GM21723 (cell line): ENCODE data around the gene ZNF318.
"Not testable (repeated sequence)": the region's sequence is repeated elsewhere in the genome, so short reads cannot be mapped to it uniquely, and the experiment has no call there.

Experiments
- ATAC-seq: cut with Tn5 transposase; IDR thresholded peaks from one replicate; pipeline ENCODE4 v1.9.1; 2021; ENCODE audit warnings: mild to moderate bottlenecking, moderate library complexity; ENCODE audit not compliant: unreplicated experiment

Gene ZNF318

GRCh38 chr6:43390753-43391439 is 21.4 kb upstream of the ZNF318 start:
- not testable (repeated sequence) for ATAC-seq

DNA sequence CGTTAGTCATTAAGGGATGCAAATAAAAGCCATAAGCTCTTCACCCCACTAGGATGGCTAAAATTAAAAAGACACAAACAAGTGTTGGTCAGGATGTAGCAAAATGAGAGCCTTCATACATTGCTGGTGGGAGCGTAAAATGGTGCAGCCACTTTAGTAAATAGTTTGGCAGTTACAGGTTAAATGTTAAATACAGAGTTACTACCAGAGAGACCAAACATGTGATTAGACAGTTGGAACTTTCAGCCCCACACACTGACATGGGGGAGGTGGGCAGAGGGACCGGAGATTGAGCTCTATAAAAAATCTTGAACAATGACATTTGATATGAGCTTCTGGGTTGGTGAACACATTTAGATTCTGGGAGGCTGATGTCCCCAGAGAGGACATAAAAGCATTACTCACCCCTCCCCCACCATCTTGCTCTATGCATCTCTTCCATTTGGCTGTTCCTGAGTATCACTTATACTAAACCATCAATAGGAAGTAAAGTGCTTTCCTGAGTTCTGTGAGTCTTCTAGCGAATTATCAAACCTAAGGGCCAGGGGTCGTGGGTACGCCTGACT is 20.4 kb upstream of the ZNF318 start:
- ATAC-seq = no peak

DNA sequence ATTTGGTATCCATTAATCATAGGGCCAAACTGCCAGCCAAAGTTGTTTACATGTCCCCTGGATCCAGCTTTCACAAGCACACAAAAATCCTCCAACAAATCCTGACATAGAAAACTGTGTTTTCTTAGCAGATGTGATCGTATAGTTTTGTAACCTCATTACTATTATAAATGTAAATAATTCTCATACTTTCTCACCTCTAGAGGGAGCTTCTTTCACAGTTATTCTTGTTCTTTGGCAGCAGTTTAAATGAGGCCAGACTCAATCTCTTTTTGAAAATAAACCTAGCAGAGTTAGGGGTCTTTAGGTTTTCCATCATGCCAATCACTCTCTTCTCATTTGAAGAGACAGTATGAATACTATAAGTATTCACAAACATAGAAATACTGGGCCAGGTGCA is 17.0 kb upstream of the ZNF318 start:
- ATAC-seq = no peak

DNA sequence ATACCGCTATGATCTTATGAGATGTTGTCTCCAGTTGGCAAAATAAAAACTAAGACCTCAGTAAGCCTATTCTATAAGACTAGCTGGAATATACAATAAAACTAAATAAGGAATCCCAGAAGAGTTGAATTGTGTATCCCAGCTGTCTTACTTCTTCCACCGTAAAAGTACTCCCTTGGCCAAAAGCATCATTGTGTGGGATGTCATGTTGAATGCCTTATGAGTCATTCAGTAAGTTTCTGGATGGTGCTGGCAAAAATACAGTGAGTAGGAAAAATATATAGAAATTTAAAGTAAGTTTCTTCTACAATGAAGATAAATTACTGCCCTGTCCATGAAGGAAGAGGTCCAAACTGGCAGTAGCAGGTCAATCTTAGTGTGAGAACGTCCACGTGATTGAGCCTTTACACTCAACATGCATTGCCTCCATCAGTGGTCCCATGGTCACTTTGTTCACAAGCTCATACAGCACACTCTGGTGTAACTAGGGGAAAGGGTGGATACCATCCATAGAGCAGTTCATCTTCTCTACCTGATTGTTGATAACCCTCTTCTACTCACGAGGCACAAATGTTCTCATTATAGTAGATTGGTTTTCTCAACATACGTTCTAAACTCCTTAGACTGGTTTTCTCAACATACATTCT is 13.7 kb upstream of the ZNF318 start:
- no peak for ATAC-seq

- not testable (repeated sequence) for ATAC-seq
Measured at GRCh38 chr6:43380858-43381257, 11.4 kb upstream of the ZNF318 start.

GRCh38 chr6:43378631-43379030 is 9.2 kb upstream of the ZNF318 start:
- ATAC-seq = no peak

GRCh38 chr6:43377710-43378229 is 8.3 kb upstream of the ZNF318 start:
- ATAC-seq = no peak

DNA sequence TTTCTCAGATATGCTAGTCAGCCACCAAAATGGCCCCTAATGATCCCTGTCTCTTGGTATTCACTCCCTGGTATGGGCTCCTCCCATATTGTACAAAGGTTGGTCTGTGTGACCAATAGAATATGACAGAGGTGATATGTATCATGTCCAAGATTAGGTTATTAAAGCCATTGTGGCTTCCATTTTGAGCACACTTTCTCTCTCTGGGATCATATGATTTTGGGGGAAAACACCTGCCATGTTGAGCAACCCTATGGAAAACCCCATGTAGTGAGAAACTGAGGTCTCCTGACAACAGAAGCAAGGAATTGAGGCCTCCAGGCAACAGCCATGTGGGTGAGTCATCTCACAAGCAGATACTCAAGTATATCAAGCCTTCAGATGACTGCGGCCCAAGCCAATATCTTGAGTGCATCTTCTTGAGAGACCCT is 7.1 kb upstream of the ZNF318 start:
- ATAC-seq = peak; percentile 43

GRCh38 chr6:43375693-43376092 is 6.2 kb upstream of the ZNF318 start:
- no peak for ATAC-seq

GRCh38 chr6:43373252-43373875 is 3.9 kb upstream of the ZNF318 start:
- no peak for ATAC-seq

DNA sequence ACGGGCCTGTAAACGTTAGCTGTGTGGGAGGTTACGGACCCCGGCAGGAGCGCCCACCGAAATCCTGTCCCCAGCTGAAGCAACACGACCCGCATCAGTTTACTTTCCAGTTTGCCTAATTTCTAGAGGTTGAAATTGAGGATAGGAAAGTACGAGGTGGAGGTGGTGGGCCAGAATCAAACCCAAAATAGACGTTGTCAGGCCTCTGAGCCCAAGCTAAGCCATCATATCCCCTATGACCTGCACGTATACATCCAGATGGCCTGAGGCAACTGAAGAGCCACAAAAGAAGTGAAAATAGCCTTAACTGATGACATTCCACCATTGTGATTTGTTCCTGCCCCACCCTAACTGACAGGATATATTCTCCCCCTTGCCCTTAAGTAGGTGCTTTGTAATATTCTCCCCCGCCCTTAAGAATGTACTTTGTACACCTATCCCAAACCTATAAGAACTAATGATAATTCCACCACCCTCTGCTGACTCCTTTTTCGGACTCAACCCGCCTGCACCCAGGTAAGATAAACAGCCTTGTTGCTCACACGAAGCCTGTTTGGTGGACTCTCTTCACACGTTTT is 645 bp upstream of the ZNF318 start:
- peak; percentile 25 for ATAC-seq

DNA sequence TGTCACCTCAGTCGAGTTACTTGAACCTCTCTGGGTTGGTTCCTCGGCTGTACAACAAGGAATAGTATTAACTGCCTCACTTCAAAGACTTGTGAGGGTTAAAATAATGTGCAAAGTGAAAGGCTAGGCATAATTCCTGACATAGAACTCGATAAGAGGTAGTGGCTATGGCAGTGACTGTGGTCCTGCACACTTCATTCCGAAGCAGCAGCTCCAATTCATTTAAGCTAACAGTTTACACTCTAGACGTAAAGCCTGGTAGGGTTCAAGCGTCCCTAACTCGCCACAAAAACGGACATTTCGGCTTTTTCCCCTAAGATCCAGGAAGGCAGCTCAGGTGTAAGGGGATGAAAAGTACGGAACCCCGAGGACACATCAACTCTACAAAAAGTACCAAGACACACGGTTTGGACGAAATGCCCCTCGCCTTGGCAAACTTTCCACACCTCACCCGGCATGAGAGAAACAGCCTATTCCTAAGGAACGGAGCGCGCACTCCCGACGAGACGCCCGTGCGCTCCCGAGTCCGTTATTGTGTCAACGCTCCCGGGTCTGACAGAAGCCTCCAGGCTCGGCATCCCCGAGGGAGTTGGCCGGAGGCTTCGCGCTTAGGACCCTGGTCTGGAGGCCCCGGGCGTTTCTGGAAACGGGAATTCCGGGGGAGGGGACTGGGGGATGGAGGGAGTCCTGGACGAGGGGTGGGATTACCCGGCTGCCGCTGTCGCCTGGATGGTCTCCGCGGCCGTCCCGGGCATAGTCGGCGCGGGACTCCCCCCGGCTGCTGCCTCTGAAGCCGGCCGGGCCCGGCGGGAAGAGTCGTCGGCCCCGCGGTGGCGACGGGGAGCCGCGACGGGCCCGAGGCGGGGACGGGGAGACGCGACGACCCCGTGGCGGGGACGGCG is 937 bp downstream of the ZNF318 start:
- peak; percentile 14 for ATAC-seq

DNA sequence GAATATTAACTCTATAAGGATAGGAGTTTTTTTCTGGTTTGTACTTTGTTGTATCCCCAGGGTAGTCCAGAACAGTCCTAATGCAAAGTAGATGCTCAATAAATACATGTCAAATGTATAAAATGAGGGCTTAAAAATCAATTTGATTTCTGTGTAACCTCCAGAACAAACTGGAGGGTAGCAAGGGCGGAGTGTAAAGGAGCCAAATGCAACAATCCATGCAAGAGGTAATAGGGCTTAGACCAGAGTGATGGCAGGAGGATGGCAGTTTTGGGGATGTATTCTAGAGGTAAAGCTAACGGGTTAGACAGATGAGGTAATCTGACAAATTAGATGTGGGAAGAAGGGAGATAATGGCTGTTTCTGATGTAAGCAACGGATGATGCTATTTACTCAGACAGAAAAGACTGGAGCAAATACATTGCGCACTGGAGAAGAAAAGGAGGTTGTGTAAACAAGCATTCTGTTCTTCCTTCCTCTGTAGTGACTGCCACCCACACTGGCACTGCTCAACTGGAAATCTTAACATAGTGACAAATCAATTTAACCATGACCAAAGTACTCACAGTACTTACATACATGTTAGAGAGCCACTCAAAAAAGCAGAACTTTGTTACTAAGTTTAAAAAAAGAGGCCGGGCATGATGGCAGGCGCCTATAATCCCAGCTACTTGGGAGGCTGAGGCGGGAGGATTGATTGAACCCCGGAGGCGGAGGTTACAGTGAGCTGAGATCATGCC is 2.0 kb downstream of the ZNF318 start:
- no peak for ATAC-seq

GRCh38 chr6:43361269-43361668 is 8.2 kb downstream of the ZNF318 start:
- no peak for ATAC-seq

- no peak for ATAC-seq
Measured at GRCh38 chr6:43359831-43360230, 9.6 kb downstream of the ZNF318 start.

GRCh38 chr6:43359381-43359780 is 10.1 kb downstream of the ZNF318 start:
- ATAC-seq = no peak

GRCh38 chr6:43355862-43356590 is 13.4 kb downstream of the ZNF318 start:
- no peak for ATAC-seq

DNA sequence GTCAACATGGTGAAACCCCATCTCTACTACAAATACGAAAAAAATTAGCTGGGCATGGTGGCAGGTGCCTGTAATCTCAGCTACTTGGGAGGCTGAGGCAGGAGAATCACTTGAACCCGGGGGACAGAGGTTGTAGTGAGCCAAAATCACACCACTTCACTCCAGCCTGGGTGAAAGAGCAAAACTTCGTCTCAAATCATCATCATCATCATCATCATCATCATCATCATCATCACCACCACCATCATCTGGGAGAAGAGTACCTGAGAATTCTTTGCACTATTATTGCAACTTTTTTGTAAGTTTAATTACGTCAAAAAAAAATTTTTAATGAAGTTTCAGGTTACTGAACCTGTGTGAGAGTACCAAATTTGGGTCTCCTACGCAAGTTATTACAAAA is 17.5 kb downstream of the ZNF318 start:
- ATAC-seq = not testable (repeated sequence)

DNA sequence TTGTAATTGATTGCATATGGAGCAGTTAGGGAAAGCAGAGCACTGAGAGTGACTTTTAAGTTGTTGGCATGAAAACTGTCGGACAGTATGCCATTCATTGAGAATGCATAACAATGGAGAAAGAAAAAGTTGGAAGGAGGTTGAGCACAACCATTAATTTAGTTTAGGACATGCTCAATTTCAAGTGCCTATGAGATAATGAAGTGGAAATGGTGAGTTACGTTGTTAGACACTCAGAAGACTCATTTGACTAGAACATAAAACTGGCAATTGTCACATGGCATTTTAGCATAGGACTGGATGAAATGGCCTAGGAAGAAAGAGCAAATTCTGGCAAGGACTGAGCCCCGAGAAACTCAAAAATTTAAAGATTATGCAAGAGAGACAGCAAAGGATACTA is 22.0 kb downstream of the ZNF318 start:
- ATAC-seq = no peak
